ENCODE measurements around the gene DOK7.

- TF ChIP-seq, protein P1, sequence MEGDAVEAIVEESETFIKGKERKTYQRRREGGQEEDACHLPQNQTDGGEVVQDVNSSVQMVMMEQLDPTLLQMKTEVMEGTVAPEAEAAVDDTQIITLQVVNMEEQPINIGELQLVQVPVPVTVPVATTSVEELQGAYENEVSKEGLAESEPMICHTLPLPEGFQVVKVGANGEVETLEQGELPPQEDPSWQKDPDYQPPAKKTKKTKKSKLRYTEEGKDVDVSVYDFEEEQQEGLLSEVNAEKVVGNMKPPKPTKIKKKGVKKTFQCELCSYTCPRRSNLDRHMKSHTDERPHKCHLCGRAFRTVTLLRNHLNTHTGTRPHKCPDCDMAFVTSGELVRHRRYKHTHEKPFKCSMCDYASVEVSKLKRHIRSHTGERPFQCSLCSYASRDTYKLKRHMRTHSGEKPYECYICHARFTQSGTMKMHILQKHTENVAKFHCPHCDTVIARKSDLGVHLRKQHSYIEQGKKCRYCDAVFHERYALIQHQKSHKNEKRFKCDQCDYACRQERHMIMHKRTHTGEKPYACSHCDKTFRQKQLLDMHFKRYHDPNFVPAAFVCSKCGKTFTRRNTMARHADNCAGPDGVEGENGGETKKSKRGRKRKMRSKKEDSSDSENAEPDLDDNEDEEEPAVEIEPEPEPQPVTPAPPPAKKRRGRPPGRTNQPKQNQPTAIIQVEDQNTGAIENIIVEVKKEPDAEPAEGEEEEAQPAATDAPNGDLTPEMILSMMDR (IDR thresholded peaks at IDR 0.05 in 4 of 5, conservative IDR thresholded peaks at IDR 0.05 in 1 of 5), result no peak
- no peak for TF ChIP-seq POLR2A (IDR thresholded peaks at IDR 0.05)
These were observed 47.4 kb downstream of the DOK7 start for GRCh38 chr4:3510481-3510880.
